Measurements from ENCODE around the gene NTRK3.

Gene NTRK3

DNA sequence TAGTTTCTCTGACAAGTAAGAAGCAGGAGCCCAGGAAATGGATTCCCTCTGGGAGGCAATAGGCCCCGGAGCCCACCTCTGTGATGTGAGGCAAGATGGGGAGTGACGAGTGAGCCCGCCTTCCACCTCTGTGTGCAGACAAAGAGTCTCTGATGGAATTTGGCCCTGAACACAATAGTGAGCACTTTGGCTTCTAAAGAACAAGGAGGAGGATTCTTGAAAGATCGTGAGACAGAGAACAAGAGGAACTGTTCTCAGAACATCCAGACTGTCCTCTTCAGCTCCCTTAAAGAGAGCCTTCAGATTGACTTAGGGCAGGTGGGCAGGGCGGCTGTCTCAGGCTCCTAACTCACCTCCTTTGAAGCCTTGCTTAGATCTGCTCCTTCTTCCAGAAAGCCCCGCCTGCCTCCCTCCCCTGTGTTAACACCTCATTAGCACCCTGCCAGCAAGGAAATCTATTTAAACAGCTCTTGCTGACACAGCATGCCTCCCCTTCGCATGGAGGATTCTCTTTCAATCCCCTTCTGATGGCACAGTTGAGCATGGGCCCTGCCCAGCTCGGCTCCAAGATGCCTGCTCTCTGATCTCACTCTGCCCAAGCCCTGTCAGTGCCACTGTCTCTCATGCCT, 430.3 kb downstream of the NTRK3 start:
- DNase-seq (ENCODE audit: low read depth in 3 of 3), result no peak

DNA sequence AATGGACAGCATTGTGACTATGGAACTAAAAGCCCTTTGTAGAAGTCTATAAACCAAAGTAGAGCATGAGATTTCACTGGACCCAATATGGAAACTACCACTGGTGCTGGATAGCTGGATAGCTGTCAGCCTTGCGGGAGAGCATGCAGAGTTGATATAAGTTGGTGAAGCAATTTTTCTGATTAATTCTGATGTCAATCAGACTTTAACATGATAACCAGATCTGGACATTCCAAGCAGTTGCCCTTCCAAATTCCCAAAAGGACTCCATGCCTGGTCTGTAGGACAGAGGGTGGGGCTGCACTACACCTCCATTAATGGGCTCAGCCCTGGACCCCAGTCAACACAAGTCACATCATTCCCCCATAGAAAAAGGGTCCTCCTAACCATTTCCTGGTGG, 437.8 kb downstream of the NTRK3 start:
- no peak for DNase-seq (ENCODE audit: low read depth in 3 of 3)

- DNase-seq (ENCODE audit: low read depth in 3 of 3), result no peak
Observed at GRCh38 chr15:87817553-87817952, 439.0 kb downstream of the NTRK3 start.

DNA sequence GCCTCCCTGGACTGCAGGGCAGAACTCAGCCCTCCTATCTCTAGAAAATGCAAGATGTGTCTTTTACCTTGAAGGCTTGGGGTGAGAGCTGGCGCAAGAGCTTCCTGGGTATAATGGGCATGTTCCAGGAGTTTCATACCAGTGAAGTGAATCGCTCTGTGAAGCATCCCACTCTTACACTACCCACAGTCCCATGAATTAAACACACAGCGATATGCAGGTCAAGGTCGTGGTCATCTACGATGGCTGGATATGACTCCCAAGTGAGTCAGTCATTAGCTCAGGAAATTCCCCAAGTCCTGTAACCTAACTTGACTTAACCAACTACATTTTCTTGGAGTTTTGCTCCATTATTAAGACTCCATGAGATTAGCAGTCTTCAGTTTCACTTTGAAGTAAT, 439.7 kb downstream of the NTRK3 start:
- no peak for DNase-seq (ENCODE audit: low read depth in 3 of 3)

DNA sequence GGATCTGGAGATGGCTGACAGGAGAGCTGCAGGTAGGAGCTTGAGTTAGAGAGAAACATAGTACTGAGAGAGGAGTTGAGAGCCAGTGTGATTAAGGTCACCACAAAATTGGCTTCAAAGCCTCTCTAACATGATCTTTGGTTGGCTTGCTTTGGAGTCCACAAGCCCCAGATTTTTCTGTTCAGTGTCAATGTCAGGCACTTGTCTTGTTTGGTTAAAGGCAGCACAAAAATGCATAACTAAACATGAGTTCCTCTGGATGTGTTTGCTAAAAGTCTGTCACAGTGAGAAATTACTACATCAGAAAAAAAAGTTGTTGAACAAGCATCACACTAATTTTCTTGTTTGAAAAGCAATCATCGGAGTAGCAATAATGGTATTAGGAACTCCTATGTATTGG, 440.5 kb downstream of the NTRK3 start:
- no peak for DNase-seq (ENCODE audit: low read depth in 3 of 3)

All from stimulated activated CD4-positive, alpha-beta T cell treated with anti-CD3 and anti-CD28 coated beads, TNF-alpha, amount 100 ng/mL, for 48 hours (primary cell).